HCT116 (cell line): Measurements from ENCODE around the gene OR10G3. TPM values are rescaled to one million over a fixed set of nuclear protein-coding genes. Genes with fewer than 3 reads are reported as not detected.
"Not testable (repeated sequence)": the region's sequence is repeated elsewhere in the genome, so short reads cannot be mapped to it uniquely, and the experiment has no call there.

ENCODE experiments used
- ATAC-seq: fragments of 200-7000 bp; cut with Tn5 transposase; 2 replicates; pipeline ENCODE4 v1.9.1; 2020; ENCODE audit warnings: mild to moderate bottlenecking, moderate library complexity
- BruUV-seq: library from RNA; stranded (reverse); fragments of 400-500 nt; replicated peaks from 2 replicates; lab custom pipeline; 2021; lab: Mats Ljungman, UMichigan
- CTCF ChIA-PET: fragments of 300-600 bp; sonication (Branson Sonifier 250); formaldehyde crosslinking; loops from one replicate; lab custom pipeline; 2021; ENCODE audit warnings: antibody characterized with exemption; lab: Charles Lee
- POLR2A ChIA-PET: fragments of 300-600, 350-600 bp; sonication (Branson Sonifier 250); formaldehyde crosslinking; loops from one replicate; lab custom pipeline; 2021; ENCODE audit warnings: antibody characterized with exemption; lab: Charles Lee
- RAD21 ChIA-PET, 2 experiments: fragments of 300-600 bp; sonication (Branson Sonifier 250); formaldehyde crosslinking; loops; one replicate each; lab custom pipeline; 2023; ENCODE audit warnings: low total read pairs in 2 of 2; ENCODE audit not compliant: uncharacterized antibody in 2 of 2, unreplicated experiment in 2 of 2, low non-redundant PET in 1 of 2; lab: Charles Lee
- DNase-seq: peaks from one replicate; pipeline ENCODE4 v3.0.0-alpha.2; 2010; ENCODE audit warnings: low read depth, low spot score
- H2AFZ ChIP-seq: fragments of 200-600 bp; shearing (Covaris generic), sonication (generic); 2 replicates; pipeline ENCODE4 v1.6.1; 2017; ENCODE audit warnings: low read depth, mixed run types, mixed read lengths, antibody characterized with exemption, low read length; ENCODE audit not compliant: poor library complexity, severe bottlenecking
- H3K27ac ChIP-seq: 2 replicates; pipeline ENCODE4 v1.5.1; 2012; ENCODE audit warnings: low read depth, low read length
- H3K27me3 ChIP-seq: fragments of 200-600 bp; sonication (generic); 2 replicates; pipeline ENCODE4 v1.6.1; 2016; ENCODE audit warnings: mixed run types, low read length, mixed read lengths; ENCODE audit not compliant: insufficient read depth
- H3K36me3 ChIP-seq, 2 experiments: fragments of 200-500 bp in 1 of 2; fragments of 200-600 bp in 1 of 2; sonication (Bioruptor generic) in 1 of 2; sonication (generic) in 1 of 2; 2 replicates each; pipeline versions ENCODE4 v1.5.1 to v1.6.1; 2014 to 2016; ENCODE audit warnings: low read length in 2 of 2, inconsistent platforms in 1 of 2, mixed read lengths in 1 of 2, mixed run types in 1 of 2; ENCODE audit not compliant: insufficient read depth in 2 of 2, control insufficient read depth in 1 of 2
- H3K4me1 ChIP-seq, 2 experiments: fragments of 200-600 bp in 1 of 2; sonication (generic) in 1 of 2; 2 replicates each; pipeline versions ENCODE4 v1.5.1 to v1.6.1; 2012 to 2017; ENCODE audit warnings: low read length in 2 of 2, inconsistent platforms in 1 of 2, mild to moderate bottlenecking in 1 of 2, mixed read lengths in 1 of 2, mixed run types in 1 of 2, moderate library complexity in 1 of 2; ENCODE audit not compliant: insufficient read depth in 2 of 2, control insufficient read depth in 1 of 2
- H3K4me2 ChIP-seq: fragments of 200-600 bp; sonication (generic); 2 replicates; pipeline ENCODE4 v1.6.1; 2017; ENCODE audit warnings: mixed run types, low read length, mixed read lengths
- H3K4me3 ChIP-seq, 2 experiments: fragments of 200-600 bp in 1 of 2; sonication (generic) in 1 of 2; replicated peaks in 1 of 2; 2 replicates each; pipeline ENCODE4 v1.5.1; 2011 to 2016; ENCODE audit warnings: low read length in 2 of 2, control low read depth in 1 of 2, low read depth in 1 of 2, mild to moderate bottlenecking in 1 of 2, mixed read lengths in 1 of 2, mixed run types in 1 of 2
- H3K79me2 ChIP-seq: fragments of 200-600 bp; sonication (generic); 2 replicates; pipeline ENCODE4 v1.6.1; 2017; ENCODE audit warnings: mild to moderate bottlenecking, mixed run types, low read length, moderate library complexity, mixed read lengths; ENCODE audit not compliant: insufficient read depth
- H3K9ac ChIP-seq: fragments of 200-600 bp; sonication (generic); 2 replicates; pipeline ENCODE4 v1.6.1; 2016; ENCODE audit warnings: low read length, mixed read lengths
- H3K9me2 ChIP-seq: fragments of 200-600 bp; sonication (generic), shearing (Covaris generic); 2 replicates; pipeline ENCODE4 v1.6.1; 2017; ENCODE audit warnings: mixed run types, mild to moderate bottlenecking, moderate library complexity; ENCODE audit not compliant: insufficient read depth
- H3K9me3 ChIP-seq, 2 experiments: fragments of 200-500 bp in 1 of 2; fragments of 200-600 bp in 1 of 2; sonication (Bioruptor generic) in 1 of 2; sonication (generic) in 1 of 2; 2 replicates each; pipeline ENCODE4 v1.6.1; 2014 to 2017; ENCODE audit warnings: low read length in 2 of 2, mixed read lengths in 2 of 2, inconsistent platforms in 1 of 2, low read depth in 1 of 2, mild to moderate bottlenecking in 1 of 2, mixed run types in 1 of 2, moderate library complexity in 1 of 2; ENCODE audit not compliant: control insufficient read depth in 1 of 2, insufficient read depth in 1 of 2
- H4K20me1 ChIP-seq: fragments of 200-600 bp; sonication (generic), shearing (Covaris generic); 2 replicates; pipeline ENCODE4 v1.6.1; 2017; ENCODE audit warnings: mixed run types, mild to moderate bottlenecking, moderate library complexity; ENCODE audit not compliant: insufficient read depth
- CBX3 ChIP-seq: IDR thresholded peaks from 2 replicates; pipeline ENCODE4 v1.6.1; 2012; ENCODE audit warnings: low read depth
- CEBPB ChIP-seq: IDR thresholded peaks from 2 replicates; pipeline ENCODE4 v1.6.1; 2012; ENCODE audit warnings: low read depth
- ELF1 ChIP-seq: IDR thresholded peaks from 2 replicates; pipeline ENCODE4 v1.6.1; 2012; ENCODE audit warnings: low read depth, borderline replicate concordance
- FOSL1 ChIP-seq: IDR thresholded peaks from 2 replicates; pipeline ENCODE4 v1.6.1; 2012; ENCODE audit warnings: low read depth
- POLR2AphosphoS5 ChIP-seq: IDR thresholded peaks from 2 replicates; pipeline ENCODE4 v1.6.1; 2011; ENCODE audit warnings: mild to moderate bottlenecking, low read depth, low read length, moderate library complexity
- RAD21 ChIP-seq: IDR thresholded peaks from 2 replicates; pipeline ENCODE4 v1.6.1; 2012; ENCODE audit warnings: low read depth, mild to moderate bottlenecking
- SIN3A ChIP-seq: IDR thresholded peaks from 2 replicates; pipeline ENCODE4 v1.6.1; 2012; ENCODE audit warnings: low read depth
- SP1 ChIP-seq: IDR thresholded peaks from 2 replicates; pipeline ENCODE4 v1.6.1; 2012; ENCODE audit warnings: low read depth
- SRF ChIP-seq: IDR thresholded peaks from 2 replicates; pipeline ENCODE4 v1.6.1; 2012; ENCODE audit warnings: low read depth
- TCF7L2 ChIP-seq: IDR thresholded peaks from 2 replicates; pipeline ENCODE4 v1.7.0; 2011; ENCODE audit warnings: borderline replicate concordance, inconsistent platforms; ENCODE audit not compliant: insufficient read depth, insufficient read length; ENCODE audit errors: extremely low read depth
- intact Hi-C: fragments of 100-400 bp; cut with micrococcal nuclease; formaldehyde crosslinking; loops from 2 replicates; pipeline ENCODE4 v1.10.0; 2022
- total RNA-seq: library from RNA; stranded (reverse); gene quantifications from one replicate; pipeline ENCODE4 v1.2.1, GENCODE V29; 2021; ENCODE audit not compliant: unreplicated experiment
- TF ChIP-seq, protein P1 (sequence below): IDR thresholded peaks from 2 replicates; pipeline ENCODE4 v1.6.1; 2012; ENCODE audit warnings: low read depth
- TF ChIP-seq, protein P2 (sequence below): IDR thresholded peaks from 2 replicates; pipeline ENCODE4 v1.6.1; 2012
- TF ChIP-seq, protein P3 (sequence below), 3 experiments: fragments of 200-600 bp in 1 of 3; sonication (generic) in 1 of 3; IDR thresholded peaks in 2 of 3; conservative IDR thresholded peaks in 1 of 3; 2 replicates each; pipeline ENCODE4 v1.5.1; 2012 to 2017; ENCODE audit warnings: low read depth in 2 of 3, low read length in 2 of 3, antibody characterized with exemption in 1 of 3, borderline replicate concordance in 1 of 3, control low read depth in 1 of 3, mild to moderate bottlenecking in 1 of 3, mixed read lengths in 1 of 3, mixed run types in 1 of 3, moderate library complexity in 1 of 3; ENCODE audit not compliant: insufficient read depth in 1 of 3
- TF ChIP-seq, protein P4 (sequence below): IDR thresholded peaks from 2 replicates; pipeline ENCODE4 v1.6.1; 2011; ENCODE audit warnings: mild to moderate bottlenecking, low read length, moderate library complexity; ENCODE audit not compliant: insufficient replicate concordance; ENCODE audit errors: extremely low read depth

Gene OR10G3
- total RNA-seq, 1 experiment from 2014 or later, result not detected

DNA sequence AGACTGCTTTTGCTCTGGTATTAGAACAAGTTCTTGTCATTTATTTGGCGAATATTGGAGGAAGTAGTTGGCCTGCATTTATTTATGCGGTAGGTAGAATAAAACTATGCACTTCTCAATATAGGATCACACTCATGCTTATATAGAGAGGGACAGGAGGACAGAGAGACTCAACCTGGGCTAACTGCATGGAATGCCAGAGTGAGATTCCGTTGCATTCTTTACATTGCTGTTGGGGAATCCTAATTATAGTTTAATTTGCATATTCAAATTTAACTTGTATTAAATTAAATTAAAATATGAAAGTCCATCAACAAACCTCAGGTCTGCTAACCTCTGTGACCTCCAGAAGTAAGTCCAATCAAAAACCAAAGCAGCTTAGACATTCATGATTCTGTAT, 26.6 kb downstream of the OR10G3 start:
- H3K4me3 ChIP-seq, result no peak overlapping the region
- intact Hi-C loops, result loop anchor here (10.0 kb wide), 1 partner anchor 538 kb away; no protein-coding TSS in a partner anchor
- DNase-seq, result no peak
- peaks cover 5 to 9% of the 10 kb centered on the region in 2 experiments; a peak in 3 of 4 replicates for H3K4me1 ChIP-seq
- H3K9me3 ChIP-seq, result no peaks in the 10 kb centered on the region
- RAD21 ChIA-PET, result no interaction called here
- H3K9ac ChIP-seq, result no peak overlapping the region
- no peaks in the 10 kb centered on the region for H3K9me2 ChIP-seq
- CTCF ChIA-PET, result interaction anchor here (1.9 kb wide), 1 partner anchor 55 kb away, joined by 6 read pairs; no protein-coding TSS in a partner anchor
- no TSS peak for BruUV-seq
- no peak overlapping the region for H3K4me2 ChIP-seq
- no peaks in the 10 kb centered on the region for H3K36me3 ChIP-seq
- no peak for ATAC-seq
- no peak overlapping the region for H3K27ac ChIP-seq
- H4K20me1 ChIP-seq, result no peaks in the 10 kb centered on the region
- no peaks in the 10 kb centered on the region for H3K27me3 ChIP-seq
- no peaks in the 10 kb centered on the region for H3K79me2 ChIP-seq
- no peak overlapping the region for H2AFZ ChIP-seq
- POLR2A ChIA-PET, result no interaction called here
- TF ChIP-seq, protein P1, sequence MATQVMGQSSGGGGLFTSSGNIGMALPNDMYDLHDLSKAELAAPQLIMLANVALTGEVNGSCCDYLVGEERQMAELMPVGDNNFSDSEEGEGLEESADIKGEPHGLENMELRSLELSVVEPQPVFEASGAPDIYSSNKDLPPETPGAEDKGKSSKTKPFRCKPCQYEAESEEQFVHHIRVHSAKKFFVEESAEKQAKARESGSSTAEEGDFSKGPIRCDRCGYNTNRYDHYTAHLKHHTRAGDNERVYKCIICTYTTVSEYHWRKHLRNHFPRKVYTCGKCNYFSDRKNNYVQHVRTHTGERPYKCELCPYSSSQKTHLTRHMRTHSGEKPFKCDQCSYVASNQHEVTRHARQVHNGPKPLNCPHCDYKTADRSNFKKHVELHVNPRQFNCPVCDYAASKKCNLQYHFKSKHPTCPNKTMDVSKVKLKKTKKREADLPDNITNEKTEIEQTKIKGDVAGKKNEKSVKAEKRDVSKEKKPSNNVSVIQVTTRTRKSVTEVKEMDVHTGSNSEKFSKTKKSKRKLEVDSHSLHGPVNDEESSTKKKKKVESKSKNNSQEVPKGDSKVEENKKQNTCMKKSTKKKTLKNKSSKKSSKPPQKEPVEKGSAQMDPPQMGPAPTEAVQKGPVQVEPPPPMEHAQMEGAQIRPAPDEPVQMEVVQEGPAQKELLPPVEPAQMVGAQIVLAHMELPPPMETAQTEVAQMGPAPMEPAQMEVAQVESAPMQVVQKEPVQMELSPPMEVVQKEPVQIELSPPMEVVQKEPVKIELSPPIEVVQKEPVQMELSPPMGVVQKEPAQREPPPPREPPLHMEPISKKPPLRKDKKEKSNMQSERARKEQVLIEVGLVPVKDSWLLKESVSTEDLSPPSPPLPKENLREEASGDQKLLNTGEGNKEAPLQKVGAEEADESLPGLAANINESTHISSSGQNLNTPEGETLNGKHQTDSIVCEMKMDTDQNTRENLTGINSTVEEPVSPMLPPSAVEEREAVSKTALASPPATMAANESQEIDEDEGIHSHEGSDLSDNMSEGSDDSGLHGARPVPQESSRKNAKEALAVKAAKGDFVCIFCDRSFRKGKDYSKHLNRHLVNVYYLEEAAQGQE, result no peak
- TF ChIP-seq SRF (no peak), FOSL1 (no peak), RAD21 (no peak), ELF1 (no peak), SP1 (no peak), POLR2AphosphoS5 (no peak), SIN3A (no peak), CBX3 (no peak), TCF7L2 (no peak), CEBPB (no peak)
- TF ChIP-seq, protein P2, sequence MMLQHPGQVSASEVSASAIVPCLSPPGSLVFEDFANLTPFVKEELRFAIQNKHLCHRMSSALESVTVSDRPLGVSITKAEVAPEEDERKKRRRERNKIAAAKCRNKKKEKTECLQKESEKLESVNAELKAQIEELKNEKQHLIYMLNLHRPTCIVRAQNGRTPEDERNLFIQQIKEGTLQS, result no peak
- TF ChIP-seq, protein P3, sequence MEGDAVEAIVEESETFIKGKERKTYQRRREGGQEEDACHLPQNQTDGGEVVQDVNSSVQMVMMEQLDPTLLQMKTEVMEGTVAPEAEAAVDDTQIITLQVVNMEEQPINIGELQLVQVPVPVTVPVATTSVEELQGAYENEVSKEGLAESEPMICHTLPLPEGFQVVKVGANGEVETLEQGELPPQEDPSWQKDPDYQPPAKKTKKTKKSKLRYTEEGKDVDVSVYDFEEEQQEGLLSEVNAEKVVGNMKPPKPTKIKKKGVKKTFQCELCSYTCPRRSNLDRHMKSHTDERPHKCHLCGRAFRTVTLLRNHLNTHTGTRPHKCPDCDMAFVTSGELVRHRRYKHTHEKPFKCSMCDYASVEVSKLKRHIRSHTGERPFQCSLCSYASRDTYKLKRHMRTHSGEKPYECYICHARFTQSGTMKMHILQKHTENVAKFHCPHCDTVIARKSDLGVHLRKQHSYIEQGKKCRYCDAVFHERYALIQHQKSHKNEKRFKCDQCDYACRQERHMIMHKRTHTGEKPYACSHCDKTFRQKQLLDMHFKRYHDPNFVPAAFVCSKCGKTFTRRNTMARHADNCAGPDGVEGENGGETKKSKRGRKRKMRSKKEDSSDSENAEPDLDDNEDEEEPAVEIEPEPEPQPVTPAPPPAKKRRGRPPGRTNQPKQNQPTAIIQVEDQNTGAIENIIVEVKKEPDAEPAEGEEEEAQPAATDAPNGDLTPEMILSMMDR (IDR thresholded peaks at IDR 0.05 in 2 of 3, conservative IDR thresholded peaks at IDR 0.05 in 1 of 3; ENCODE audit: borderline replicate concordance in 1 of 3, insufficient read depth in 1 of 3, low read depth in 2 of 3, low read length in 2 of 3), result no peak
- TF ChIP-seq, protein P4, sequence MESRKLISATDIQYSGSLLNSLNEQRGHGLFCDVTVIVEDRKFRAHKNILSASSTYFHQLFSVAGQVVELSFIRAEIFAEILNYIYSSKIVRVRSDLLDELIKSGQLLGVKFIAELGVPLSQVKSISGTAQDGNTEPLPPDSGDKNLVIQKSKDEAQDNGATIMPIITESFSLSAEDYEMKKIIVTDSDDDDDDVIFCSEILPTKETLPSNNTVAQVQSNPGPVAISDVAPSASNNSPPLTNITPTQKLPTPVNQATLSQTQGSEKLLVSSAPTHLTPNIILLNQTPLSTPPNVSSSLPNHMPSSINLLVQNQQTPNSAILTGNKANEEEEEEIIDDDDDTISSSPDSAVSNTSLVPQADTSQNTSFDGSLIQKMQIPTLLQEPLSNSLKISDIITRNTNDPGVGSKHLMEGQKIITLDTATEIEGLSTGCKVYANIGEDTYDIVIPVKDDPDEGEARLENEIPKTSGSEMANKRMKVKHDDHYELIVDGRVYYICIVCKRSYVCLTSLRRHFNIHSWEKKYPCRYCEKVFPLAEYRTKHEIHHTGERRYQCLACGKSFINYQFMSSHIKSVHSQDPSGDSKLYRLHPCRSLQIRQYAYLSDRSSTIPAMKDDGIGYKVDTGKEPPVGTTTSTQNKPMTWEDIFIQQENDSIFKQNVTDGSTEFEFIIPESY, result no peak

DNA sequence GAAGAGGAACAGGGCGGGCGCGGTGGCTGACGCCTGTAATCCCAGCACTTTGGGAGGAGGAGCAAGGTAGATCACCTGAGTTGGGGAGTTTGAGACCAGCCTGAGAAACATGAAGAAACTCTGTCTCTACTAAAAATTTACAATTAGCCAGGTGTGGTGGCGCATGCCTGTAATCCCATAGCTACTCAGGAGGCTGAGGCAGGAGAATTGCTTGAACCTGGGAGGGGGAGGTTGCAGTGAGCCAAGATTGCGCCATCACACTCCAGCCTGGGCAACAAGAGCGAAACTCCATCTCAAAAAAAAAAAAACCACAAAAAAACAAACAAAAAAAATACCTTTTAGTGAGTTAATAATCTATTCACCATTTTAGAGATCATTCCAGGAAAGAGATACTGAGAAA, 35.3 kb downstream of the OR10G3 start:
- H3K4me2 ChIP-seq, intact Hi-C loops, H3K79me2 ChIP-seq, CTCF ChIA-PET, H3K9ac ChIP-seq, H3K36me3 ChIP-seq, H3K9me2 ChIP-seq, H3K27me3 ChIP-seq, H3K9me3 ChIP-seq, H3K27ac ChIP-seq, H2AFZ ChIP-seq, ATAC-seq, POLR2A ChIA-PET, H3K4me3 ChIP-seq, H4K20me1 ChIP-seq, RAD21 ChIA-PET, DNase-seq, BruUV-seq, H3K4me1 ChIP-seq: not testable (repeated sequence)
